ENCODE measurements around the gene ARHGAP32.

The ARHGAP32 gene

DNA sequence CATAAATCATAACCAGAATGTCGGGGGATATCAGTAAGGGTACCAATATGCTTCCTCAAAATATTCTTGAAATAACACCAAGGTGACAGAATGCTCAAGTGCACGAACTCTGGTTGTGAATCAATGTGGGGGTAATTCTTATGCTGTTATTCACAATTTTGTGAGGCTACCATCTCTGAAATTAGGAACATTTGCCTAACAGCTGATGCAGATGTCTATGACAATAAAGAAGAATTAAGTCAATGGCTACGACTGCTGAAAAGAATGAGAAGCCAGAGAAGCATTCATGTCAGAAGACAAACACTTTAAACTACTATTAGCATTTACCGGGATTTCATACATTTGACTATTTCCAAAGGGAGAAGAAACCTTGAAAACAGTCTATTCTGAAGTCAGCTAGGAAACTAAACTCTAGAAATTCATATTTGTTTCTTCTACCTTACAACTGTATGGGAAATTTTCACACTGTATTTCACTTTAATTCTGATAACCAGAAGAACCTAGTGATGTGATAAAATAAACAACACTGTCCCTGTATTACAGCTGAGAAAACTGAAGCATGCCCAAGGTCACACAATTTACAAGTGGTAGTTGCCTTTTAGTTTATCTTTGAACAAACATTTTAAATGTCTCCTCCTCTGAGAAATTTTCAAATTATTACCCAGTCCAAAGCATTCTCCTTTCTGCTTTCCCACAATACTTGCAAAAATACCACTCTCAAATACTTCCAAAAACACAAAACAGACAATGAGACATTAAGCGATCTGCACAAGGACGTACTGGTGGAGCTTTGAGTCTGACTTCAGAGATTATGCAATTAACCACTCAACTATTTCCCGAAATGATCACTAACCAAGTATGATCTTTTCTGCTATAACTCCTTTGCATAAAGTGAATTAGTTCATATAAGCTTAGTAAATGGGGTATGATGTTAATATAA, 18.0 kb upstream of the ARHGAP32 start:
- TF ChIP-seq, protein P1, sequence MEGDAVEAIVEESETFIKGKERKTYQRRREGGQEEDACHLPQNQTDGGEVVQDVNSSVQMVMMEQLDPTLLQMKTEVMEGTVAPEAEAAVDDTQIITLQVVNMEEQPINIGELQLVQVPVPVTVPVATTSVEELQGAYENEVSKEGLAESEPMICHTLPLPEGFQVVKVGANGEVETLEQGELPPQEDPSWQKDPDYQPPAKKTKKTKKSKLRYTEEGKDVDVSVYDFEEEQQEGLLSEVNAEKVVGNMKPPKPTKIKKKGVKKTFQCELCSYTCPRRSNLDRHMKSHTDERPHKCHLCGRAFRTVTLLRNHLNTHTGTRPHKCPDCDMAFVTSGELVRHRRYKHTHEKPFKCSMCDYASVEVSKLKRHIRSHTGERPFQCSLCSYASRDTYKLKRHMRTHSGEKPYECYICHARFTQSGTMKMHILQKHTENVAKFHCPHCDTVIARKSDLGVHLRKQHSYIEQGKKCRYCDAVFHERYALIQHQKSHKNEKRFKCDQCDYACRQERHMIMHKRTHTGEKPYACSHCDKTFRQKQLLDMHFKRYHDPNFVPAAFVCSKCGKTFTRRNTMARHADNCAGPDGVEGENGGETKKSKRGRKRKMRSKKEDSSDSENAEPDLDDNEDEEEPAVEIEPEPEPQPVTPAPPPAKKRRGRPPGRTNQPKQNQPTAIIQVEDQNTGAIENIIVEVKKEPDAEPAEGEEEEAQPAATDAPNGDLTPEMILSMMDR (IDR thresholded peaks at IDR 0.05; ENCODE audit: low read depth, low read length): no peak
- H3K27me3 ChIP-seq (ENCODE audit: insufficient read depth, low read depth, severe bottlenecking): no peaks in the 10 kb centered on the region
- H3K4me3 ChIP-seq (ENCODE audit: low read depth, low read length): no peak overlapping the region
- DNase-seq: no peak
- no peak overlapping the region for H3K27ac ChIP-seq
- no peaks in the 10 kb centered on the region for H3K36me3 ChIP-seq
- no peaks in the 10 kb centered on the region for H3K9me3 ChIP-seq (ENCODE audit: severe bottlenecking)

DNA sequence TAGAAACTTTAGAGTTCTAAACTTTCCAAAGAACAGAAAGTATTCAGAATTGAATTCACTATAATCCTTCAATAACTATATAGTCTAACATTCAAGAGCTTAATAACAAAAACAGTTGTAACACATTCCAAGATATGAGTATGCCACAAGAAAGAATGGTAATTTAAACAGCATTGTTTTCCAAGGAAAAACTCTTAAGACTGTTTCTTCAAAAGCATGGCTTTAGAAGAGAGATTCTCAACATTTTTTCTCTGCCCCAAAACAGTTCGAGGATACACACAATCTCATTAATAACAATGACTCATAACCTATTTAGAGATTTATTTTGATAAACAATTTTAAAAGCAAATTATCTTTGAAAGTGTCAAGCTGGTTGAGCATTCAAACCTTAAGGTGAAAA, 16.7 kb upstream of the ARHGAP32 start:
- Histone ChIP-seq H3K36me3 (no peaks in the 10 kb centered on the region), H3K27ac (no peak overlapping the region), H3K9me3 (ENCODE audit: severe bottlenecking) (no peaks in the 10 kb centered on the region), H3K27me3 (ENCODE audit: insufficient read depth, low read depth, severe bottlenecking) (no peaks in the 10 kb centered on the region), H3K4me3 (ENCODE audit: low read depth, low read length) (no peak overlapping the region)
- TF ChIP-seq, protein P1 (IDR thresholded peaks at IDR 0.05; ENCODE audit: low read depth, low read length): no peak
- no peak for DNase-seq

DNA sequence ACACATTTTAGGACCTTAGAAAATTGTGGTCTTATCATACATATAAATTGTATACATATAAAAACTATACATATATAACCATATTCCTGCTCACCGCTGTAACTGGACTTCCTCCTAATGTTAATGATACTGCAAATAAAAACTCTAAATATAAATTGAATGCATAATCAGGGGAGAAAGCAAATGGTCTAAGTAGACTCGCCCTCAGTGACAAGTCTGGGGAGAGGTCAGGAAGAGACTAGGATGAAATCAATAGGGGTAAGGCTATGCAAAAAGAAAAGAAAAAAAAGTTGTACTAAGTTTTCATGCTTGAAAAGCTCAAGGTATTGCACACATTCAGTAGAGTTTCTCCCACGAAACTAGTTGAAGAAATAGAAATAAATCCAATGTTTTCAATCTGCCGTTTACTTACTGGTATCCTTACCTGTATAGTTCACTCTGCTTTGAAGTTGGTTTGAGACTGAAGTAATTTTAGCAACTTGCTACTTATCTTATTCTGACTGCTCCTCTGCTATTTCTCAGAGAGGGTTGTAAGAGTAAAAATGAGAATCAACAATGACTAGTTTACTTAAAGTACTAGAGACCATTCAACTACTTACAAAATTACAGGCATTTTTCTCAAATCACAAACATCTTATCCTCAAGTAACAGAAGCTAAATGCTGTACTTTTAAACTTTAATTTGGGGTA, 12.2 kb upstream of the ARHGAP32 start:
- H3K36me3 ChIP-seq: no peaks in the 10 kb centered on the region
- H3K27me3 ChIP-seq (ENCODE audit: insufficient read depth, low read depth, severe bottlenecking): no peaks in the 10 kb centered on the region
- TF ChIP-seq, protein P1 (IDR thresholded peaks at IDR 0.05; ENCODE audit: low read depth, low read length): no peak
- peaks cover 5% of the 10 kb centered on the region for H3K9me3 ChIP-seq (ENCODE audit: severe bottlenecking)
- no peak overlapping the region for H3K27ac ChIP-seq
- DNase-seq: no peak
- H3K4me3 ChIP-seq (ENCODE audit: low read depth, low read length): no peak overlapping the region

DNA sequence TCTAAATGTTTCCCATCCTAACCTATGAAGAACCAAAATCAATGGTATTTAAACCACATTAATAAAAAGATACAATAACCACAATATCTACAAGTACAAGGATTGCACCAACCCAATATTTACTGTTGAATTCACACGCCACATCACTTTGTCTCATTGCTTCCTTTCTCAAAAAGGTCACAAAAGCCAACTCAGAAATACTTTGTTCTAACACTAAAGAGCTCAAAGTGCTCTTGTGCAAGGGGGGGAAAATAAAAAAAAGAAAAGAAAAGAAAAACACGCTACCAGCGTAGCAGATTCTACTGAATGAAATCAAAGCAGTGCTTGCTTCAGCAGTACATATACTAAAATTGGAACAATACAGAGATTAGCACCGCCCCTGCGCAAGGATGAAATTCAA, 10.5 kb upstream of the ARHGAP32 start:
- TF ChIP-seq, protein P1 (IDR thresholded peaks at IDR 0.05; ENCODE audit: low read depth, low read length): no peak
- no peaks in the 10 kb centered on the region for H3K27me3 ChIP-seq (ENCODE audit: insufficient read depth, low read depth, severe bottlenecking)
- H3K9me3 ChIP-seq (ENCODE audit: severe bottlenecking): peaks cover 5% of the 10 kb centered on the region
- no peak overlapping the region for H3K27ac ChIP-seq
- no peak overlapping the region for H3K4me3 ChIP-seq (ENCODE audit: low read depth, low read length)
- no peak for DNase-seq
- H3K36me3 ChIP-seq: no peaks in the 10 kb centered on the region

DNA sequence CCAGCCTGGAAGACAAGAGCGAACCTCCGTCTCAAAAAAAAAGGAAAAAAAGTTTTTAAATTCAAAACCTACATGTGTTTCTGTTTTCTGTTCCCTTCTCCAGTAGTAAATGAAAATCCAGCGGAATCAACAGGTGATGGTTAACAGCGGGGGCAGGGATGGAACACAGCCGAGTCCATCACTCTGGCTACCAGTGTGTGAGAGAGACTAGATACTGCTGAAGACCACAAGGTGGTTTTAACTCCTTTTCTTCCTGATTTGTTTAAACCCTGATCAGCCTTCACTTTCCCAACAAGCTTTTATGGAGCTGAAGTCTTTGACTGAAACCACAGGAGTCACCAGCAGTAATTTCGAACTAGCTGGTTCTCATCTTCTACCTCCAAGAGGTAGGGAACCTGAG, 3.6 kb upstream of the ARHGAP32 start:
- Histone ChIP-seq H3K27ac (no peak overlapping the region), H3K4me3 (ENCODE audit: low read depth, low read length) (no peak overlapping the region), H3K9me3 (ENCODE audit: severe bottlenecking) (peaks cover 5% of the 10 kb centered on the region), H3K36me3 (no peaks in the 10 kb centered on the region), H3K27me3 (ENCODE audit: insufficient read depth, low read depth, severe bottlenecking) (no peaks in the 10 kb centered on the region)
- TF ChIP-seq, protein P1 (IDR thresholded peaks at IDR 0.05; ENCODE audit: low read depth, low read length): no peak
- DNase-seq: no peak

Data from WERI-Rb-1 (cell line).